Liver (tissue), 9 donors: ENCODE results near the gene MMD2. TPM values are rescaled to one million over a fixed set of nuclear protein-coding genes. Genes with fewer than 3 reads are reported as not detected.
A peak's percentile ranks its signal among the peaks of the same experiment; 100 is the strongest.

Experiments used
- DNase-seq: peaks from one replicate; pipeline ENCODE4 v3.0.0-alpha.2; 2017; ENCODE audit warnings: low spot score
- H3K27ac ChIP-seq, 2 donors: one replicate each; pipeline ENCODE4 v1.7.0; 2013; ENCODE audit warnings: inconsistent platforms in 2 of 2, low read length in 2 of 2, control low read depth in 1 of 2, low read depth in 1 of 2, mild to moderate bottlenecking in 1 of 2
- H3K27me3 ChIP-seq, 4 donors: one replicate each; pipeline versions ENCODE4 v1.6.1 to v1.7.0; 2013; ENCODE audit warnings: low read length in 3 of 4, inconsistent platforms in 1 of 4, mild to moderate bottlenecking in 1 of 4, moderate library complexity in 1 of 4; ENCODE audit not compliant: control insufficient read depth in 4 of 4, insufficient read depth in 4 of 4
- H3K36me3 ChIP-seq, 4 donors: one replicate each; pipeline versions ENCODE4 v1.6.1 to v1.7.0; 2013; ENCODE audit warnings: low read length in 3 of 4, mild to moderate bottlenecking in 3 of 4, low read depth in 1 of 4, moderate library complexity in 1 of 4; ENCODE audit not compliant: control insufficient read depth in 4 of 4, insufficient read depth in 3 of 4
- H3K4me1 ChIP-seq, 4 donors: one replicate each; pipeline versions ENCODE4 v1.6.1 to v1.7.0; 2013; ENCODE audit warnings: low read length in 3 of 4, mild to moderate bottlenecking in 3 of 4, moderate library complexity in 1 of 4; ENCODE audit not compliant: control insufficient read depth in 4 of 4, insufficient read depth in 4 of 4
- H3K4me3 ChIP-seq, 3 donors: one replicate each; pipeline versions ENCODE4 v1.6.1 to v1.7.0; 2013; ENCODE audit warnings: low read length in 3 of 3, control low read depth in 1 of 3, low read depth in 1 of 3, mild to moderate bottlenecking in 1 of 3
- H3K9ac ChIP-seq, 2 donors: one replicate each; pipeline ENCODE4 v1.7.0; 2013; ENCODE audit warnings: low read length in 2 of 2, mild to moderate bottlenecking in 2 of 2, moderate library complexity in 2 of 2, control low read depth in 1 of 2, low read depth in 1 of 2
- H3K9me3 ChIP-seq, 4 donors: one replicate each; pipeline versions ENCODE4 v1.6.1 to v1.7.0; 2013; ENCODE audit warnings: low read length in 3 of 4; ENCODE audit not compliant: control insufficient read depth in 4 of 4
- EGR1 ChIP-seq, 2 donors: IDR thresholded peaks; 2 replicates each; pipeline ENCODE4 v1.6.1; 2016 to 2018; ENCODE audit warnings: antibody characterized with exemption in 2 of 2, low read depth in 2 of 2
- FOXA1 ChIP-seq: IDR thresholded peaks from 2 replicates; pipeline ENCODE4 v1.6.1; 2016; ENCODE audit warnings: antibody characterized with exemption
- FOXA2 ChIP-seq: IDR thresholded peaks from 2 replicates; pipeline ENCODE4 v1.6.1; 2016; ENCODE audit warnings: antibody characterized with exemption
- GABPA ChIP-seq, 2 donors: IDR thresholded peaks in 1 of 2; conservative IDR thresholded peaks in 1 of 2; 2 replicates each; pipeline ENCODE4 v1.6.1; 2016; ENCODE audit warnings: antibody characterized with exemption in 2 of 2, mild to moderate bottlenecking in 1 of 2, moderate library complexity in 1 of 2
- HNF4A ChIP-seq, 2 donors: conservative IDR thresholded peaks; 2 replicates each; pipeline ENCODE4 v1.6.1; 2016; ENCODE audit warnings: antibody characterized with exemption in 2 of 2, mild to moderate bottlenecking in 2 of 2
- HNF4G ChIP-seq: IDR thresholded peaks from 2 replicates; pipeline ENCODE4 v1.6.1; 2016; ENCODE audit warnings: antibody characterized with exemption
- JUND ChIP-seq, 2 donors: IDR thresholded peaks; 2 replicates each; pipeline ENCODE4 v1.6.1; 2016; ENCODE audit warnings: antibody characterized with exemption in 2 of 2
- MAX ChIP-seq: IDR thresholded peaks from 2 replicates; pipeline ENCODE4 v1.6.1; 2016; ENCODE audit warnings: antibody characterized with exemption
- NR2F2 ChIP-seq: IDR thresholded peaks from 2 replicates; pipeline ENCODE4 v1.6.1; 2016; ENCODE audit warnings: antibody characterized with exemption
- RAD21 ChIP-seq, 2 donors: IDR thresholded peaks; 2 replicates each; pipeline ENCODE4 v1.6.1; 2016; ENCODE audit warnings: antibody characterized with exemption in 2 of 2, mild to moderate bottlenecking in 2 of 2
- REST ChIP-seq: IDR thresholded peaks from 2 replicates; pipeline ENCODE4 v1.6.1; 2016; ENCODE audit warnings: antibody characterized with exemption, mild to moderate bottlenecking
- RXRA ChIP-seq, 2 donors: IDR thresholded peaks; 2 replicates each; pipeline ENCODE4 v1.6.1; 2017 to 2018; ENCODE audit warnings: antibody characterized with exemption in 2 of 2, mild to moderate bottlenecking in 1 of 2
- SP1 ChIP-seq: IDR thresholded peaks from 2 replicates; pipeline ENCODE4 v1.6.1; 2018; ENCODE audit warnings: antibody characterized with exemption, mild to moderate bottlenecking
- TAF1 ChIP-seq: conservative IDR thresholded peaks from 2 replicates; pipeline ENCODE4 v1.6.1; 2016; ENCODE audit warnings: antibody characterized with exemption, mild to moderate bottlenecking
- YY1 ChIP-seq: IDR thresholded peaks from 2 replicates; pipeline ENCODE4 v1.6.1; 2016; ENCODE audit warnings: antibody characterized with exemption, mild to moderate bottlenecking
- ZBTB33 ChIP-seq: IDR thresholded peaks from 2 replicates; pipeline ENCODE4 v1.6.1; 2016; ENCODE audit warnings: antibody characterized with exemption
- WGBS: extraction: QIAGEN DNeasy Blood & Tissue Kit; methylation state at CpG from one replicate; pipeline ENCODE4 v1.1.7; 2013; 5-methylcytosine and 5-hydroxymethylcytosine counted together
- polyA plus RNA-seq, 2 donors: library from polyadenylated mRNA; stranded (reverse) in 1 of 2; unstranded in 1 of 2; fragments of 200-250 nt in 1 of 2; fragments of >200 nt in 1 of 2; fragmentation: Nextera tagmentation in 1 of 2; extraction: Ambion mirVana in 1 of 2; gene quantifications; one replicate each; pipeline versions ENCODE4 v1.2.1 to v1.2.3, GENCODE V29; 2013 to 2015
- total RNA-seq, 2 donors: library from RNA; depleted of rRNA; stranded (reverse); fragments of >200 nt; gene quantifications; one replicate each; pipeline ENCODE4 v1.2.3, GENCODE V29; 2014
- TF ChIP-seq, protein P1 (sequence below): IDR thresholded peaks from 2 replicates; pipeline ENCODE4 v1.6.1; 2016; ENCODE audit warnings: antibody characterized with exemption
- TF ChIP-seq, protein P2 (sequence below): fragments of 150-350 bp; IDR thresholded peaks from 2 replicates; pipeline ENCODE4 v1.5.1; 2017; ENCODE audit warnings: improper control_type of control experiment, low read depth, low read length; ENCODE audit not compliant: missing input control
- donor health status: healthy.
- donor health status: healthy.
- donor health status: healthy.
- donor health status: healthy.
- donor health status: healthy.

The MMD2 gene, protein sequence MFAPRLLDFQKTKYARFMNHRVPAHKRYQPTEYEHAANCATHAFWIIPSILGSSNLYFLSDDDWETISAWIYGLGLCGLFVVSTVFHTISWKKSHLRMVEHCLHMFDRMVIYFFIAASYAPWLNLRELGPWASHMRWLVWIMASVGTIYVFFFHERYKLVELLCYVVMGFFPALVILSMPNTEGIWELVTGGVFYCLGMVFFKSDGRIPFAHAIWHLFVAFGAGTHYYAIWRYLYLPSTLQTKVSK
- not detected for total RNA-seq
- not detected for polyA plus RNA-seq

- no peak for DNase-seq
- Histone ChIP-seq H3K9me3 (no peaks in the 10 kb centered on the region), H3K4me1 (peaks cover 0 to 4% (median 1%) of the 10 kb centered on the region in 4 donors), H3K27me3 (peaks cover 0 to 8% (median 2%) of the 10 kb centered on the region in 4 donors), H3K36me3 (no peaks in the 10 kb centered on the region), H3K4me3 (peak within 1 kb of the TSS in 1 of 3 donors; percentile 43), H3K27ac (no peak within 1 kb of the TSS), H3K9ac (no peak within 1 kb of the TSS)
- 4% methylated on average over 87 of the region's 87 CpGs for WGBS
- TF ChIP-seq RAD21 (IDR thresholded peaks at IDR 0.05) = no peak
- TF ChIP-seq ZBTB33 = no peak
- no peak for TF ChIP-seq GABPA (IDR thresholded peaks at IDR 0.05 in 1 of 2, conservative IDR thresholded peaks at IDR 0.05 in 1 of 2)
- TF ChIP-seq NR2F2 = no peak
- no peak for TF ChIP-seq RXRA (IDR thresholded peaks at IDR 0.05)
- no peak for TF ChIP-seq FOXA2
- no peak for TF ChIP-seq TAF1
- TF ChIP-seq FOXA1 = no peak
- no peak for TF ChIP-seq SP1
- no peak for TF ChIP-seq YY1
- TF ChIP-seq HNF4G = no peak
- TF ChIP-seq, protein P1, sequence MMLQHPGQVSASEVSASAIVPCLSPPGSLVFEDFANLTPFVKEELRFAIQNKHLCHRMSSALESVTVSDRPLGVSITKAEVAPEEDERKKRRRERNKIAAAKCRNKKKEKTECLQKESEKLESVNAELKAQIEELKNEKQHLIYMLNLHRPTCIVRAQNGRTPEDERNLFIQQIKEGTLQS = no peak
- no peak for TF ChIP-seq MAX
- no peak for TF ChIP-seq EGR1 (IDR thresholded peaks at IDR 0.05; ENCODE audit: low read depth in 2 of 2)
- no peak for TF ChIP-seq JUND (IDR thresholded peaks at IDR 0.05)
- TF ChIP-seq, protein P2, sequence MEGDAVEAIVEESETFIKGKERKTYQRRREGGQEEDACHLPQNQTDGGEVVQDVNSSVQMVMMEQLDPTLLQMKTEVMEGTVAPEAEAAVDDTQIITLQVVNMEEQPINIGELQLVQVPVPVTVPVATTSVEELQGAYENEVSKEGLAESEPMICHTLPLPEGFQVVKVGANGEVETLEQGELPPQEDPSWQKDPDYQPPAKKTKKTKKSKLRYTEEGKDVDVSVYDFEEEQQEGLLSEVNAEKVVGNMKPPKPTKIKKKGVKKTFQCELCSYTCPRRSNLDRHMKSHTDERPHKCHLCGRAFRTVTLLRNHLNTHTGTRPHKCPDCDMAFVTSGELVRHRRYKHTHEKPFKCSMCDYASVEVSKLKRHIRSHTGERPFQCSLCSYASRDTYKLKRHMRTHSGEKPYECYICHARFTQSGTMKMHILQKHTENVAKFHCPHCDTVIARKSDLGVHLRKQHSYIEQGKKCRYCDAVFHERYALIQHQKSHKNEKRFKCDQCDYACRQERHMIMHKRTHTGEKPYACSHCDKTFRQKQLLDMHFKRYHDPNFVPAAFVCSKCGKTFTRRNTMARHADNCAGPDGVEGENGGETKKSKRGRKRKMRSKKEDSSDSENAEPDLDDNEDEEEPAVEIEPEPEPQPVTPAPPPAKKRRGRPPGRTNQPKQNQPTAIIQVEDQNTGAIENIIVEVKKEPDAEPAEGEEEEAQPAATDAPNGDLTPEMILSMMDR = no peak
- no peak for TF ChIP-seq HNF4A (conservative IDR thresholded peaks at IDR 0.05)
- no peak for TF ChIP-seq REST
Measured at GRCh38 chr7:4958477-4959301, at the start of gene MMD2. Gene MMD2 (minus strand): TSS chr7:4959187. CDS start chr7:4959017, 170 bp downstream.
